ENCODE data around the gene ZACN.
A peak's percentile ranks its signal among the peaks of the same experiment; 100 is the strongest.

ZACN gene

DNA sequence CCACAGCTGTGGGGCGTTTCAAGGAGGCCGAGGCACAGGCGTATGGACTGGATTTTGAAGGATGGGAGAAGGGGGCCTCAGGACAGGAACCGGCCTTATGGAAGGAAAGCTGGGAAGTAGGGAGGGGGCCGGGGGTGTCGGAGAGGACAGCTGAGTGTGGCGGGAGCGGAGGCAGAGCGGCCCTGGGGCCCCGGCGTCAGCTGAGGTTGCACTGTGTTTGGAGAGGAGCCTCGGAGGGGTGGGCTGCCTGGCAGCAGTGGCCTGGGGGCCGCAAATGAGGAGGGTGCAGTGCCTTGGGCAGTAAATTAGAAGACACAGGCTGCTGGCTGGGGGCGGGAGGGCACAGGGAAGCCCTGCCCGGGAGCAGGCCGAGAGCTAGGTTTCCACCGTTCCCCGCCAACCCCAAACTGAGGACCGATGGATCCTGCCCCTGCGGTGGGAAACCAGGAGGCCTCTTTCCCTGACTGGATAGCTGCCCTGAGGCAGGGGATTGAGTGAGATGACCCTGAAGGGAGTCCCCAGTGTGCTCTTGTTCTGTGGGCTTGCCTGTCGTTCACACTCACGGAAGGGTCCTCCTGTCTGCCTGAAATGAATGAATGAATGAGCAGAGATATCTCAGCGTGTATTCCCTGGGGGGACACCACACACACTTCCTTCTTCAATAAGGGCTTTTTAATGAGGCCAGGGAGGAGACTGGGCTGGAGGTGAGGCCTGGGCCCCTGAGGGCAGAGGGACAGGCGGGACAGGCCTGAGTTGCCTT, 43.6 kb downstream of the ZACN start:
- Histone ChIP-seq H3K27me3 (ENCODE audit: control insufficient read depth, insufficient read depth, low read length) (peaks cover 4% of the 10 kb centered on the region), H3K4me3 (ENCODE audit: low read depth, low read length) (no peak overlapping the region), H3K9ac (ENCODE audit: low read depth, low read length) (no peak overlapping the region), H3K36me3 (ENCODE audit: control insufficient read depth, insufficient read depth, low read length) (no peaks in the 10 kb centered on the region), H3K9me3 (ENCODE audit: control insufficient read depth, insufficient read depth, low read length) (no peaks in the 10 kb centered on the region), H3K4me1 (ENCODE audit: control insufficient read depth, insufficient read depth, low read length) (peaks cover 7% of the 10 kb centered on the region)

DNA sequence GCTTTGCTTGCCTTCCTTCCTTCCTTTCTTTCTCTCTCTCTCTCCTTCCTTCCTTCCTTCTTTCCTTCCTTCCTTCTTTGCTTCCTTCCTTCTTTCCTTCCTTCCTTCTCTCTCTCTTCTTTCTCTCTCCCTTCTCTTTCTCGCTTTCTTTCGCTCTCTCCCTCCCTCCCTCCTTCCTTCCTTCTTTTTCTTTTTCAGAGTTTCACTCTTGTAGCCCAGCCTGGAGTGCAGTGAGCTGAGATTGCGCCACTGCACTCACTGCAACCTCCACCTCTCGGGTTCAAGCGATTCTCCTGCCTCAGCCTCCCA, 44.2 kb downstream of the ZACN start:
- no peaks in the 10 kb centered on the region for H3K36me3 ChIP-seq (ENCODE audit: control insufficient read depth, insufficient read depth, low read length)
- no peaks in the 10 kb centered on the region for H3K9me3 ChIP-seq (ENCODE audit: control insufficient read depth, insufficient read depth, low read length)
- H3K4me1 ChIP-seq (ENCODE audit: control insufficient read depth, insufficient read depth, low read length) = peaks cover 7% of the 10 kb centered on the region
- H3K27me3 ChIP-seq (ENCODE audit: control insufficient read depth, insufficient read depth, low read length) = peaks cover 4% of the 10 kb centered on the region
- no peak overlapping the region for H3K9ac ChIP-seq (ENCODE audit: low read depth, low read length)
- no peak overlapping the region for H3K4me3 ChIP-seq (ENCODE audit: low read depth, low read length)

DNA sequence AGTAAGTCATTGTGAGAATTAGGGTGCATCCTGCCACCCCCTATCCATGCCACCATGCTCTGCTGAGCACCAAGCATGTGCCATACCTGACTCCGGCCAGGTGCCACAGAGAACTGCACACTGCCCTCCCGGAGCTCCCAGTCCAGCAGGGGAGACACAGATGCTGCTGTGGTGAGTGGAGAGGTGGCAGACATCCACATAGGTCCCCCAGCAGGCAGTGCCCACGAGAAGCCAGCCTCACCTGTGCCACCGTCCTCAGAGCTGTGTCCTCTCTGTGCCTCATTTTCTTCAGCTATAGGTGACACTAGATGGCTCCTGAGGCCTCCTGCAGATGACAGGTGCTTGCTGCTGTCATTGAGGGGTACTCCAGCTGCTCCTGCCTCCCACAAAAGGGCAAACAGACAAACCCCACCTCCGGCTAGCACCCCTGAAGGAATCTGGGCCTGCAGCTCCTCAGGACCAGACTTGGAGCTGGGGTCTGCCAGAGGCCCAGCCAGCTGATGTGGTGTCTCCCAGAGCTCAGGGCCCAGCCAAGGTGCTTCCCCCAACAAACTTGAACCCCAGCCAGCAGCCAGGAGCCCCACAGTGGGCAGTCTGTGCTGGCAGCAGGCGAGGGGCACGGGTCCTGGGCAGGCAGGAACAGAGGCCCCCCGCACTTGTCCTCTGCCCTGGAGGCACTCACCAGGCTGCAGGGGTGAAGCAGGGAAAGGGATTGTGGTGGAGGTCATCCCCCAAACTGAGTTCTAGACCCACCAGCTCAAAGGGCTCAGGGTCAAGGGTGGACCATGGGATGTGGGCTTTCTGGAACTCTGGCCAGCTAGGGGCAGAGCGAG, 45.0 kb downstream of the ZACN start:
- Histone ChIP-seq H3K27me3 (ENCODE audit: control insufficient read depth, insufficient read depth, low read length) (peaks cover 4% of the 10 kb centered on the region), H3K4me3 (ENCODE audit: low read depth, low read length) (no peak overlapping the region), H3K4me1 (ENCODE audit: control insufficient read depth, insufficient read depth, low read length) (peaks cover 7% of the 10 kb centered on the region), H3K36me3 (ENCODE audit: control insufficient read depth, insufficient read depth, low read length) (no peaks in the 10 kb centered on the region), H3K9ac (ENCODE audit: low read depth, low read length) (no peak overlapping the region), H3K9me3 (ENCODE audit: control insufficient read depth, insufficient read depth, low read length) (no peaks in the 10 kb centered on the region)

DNA sequence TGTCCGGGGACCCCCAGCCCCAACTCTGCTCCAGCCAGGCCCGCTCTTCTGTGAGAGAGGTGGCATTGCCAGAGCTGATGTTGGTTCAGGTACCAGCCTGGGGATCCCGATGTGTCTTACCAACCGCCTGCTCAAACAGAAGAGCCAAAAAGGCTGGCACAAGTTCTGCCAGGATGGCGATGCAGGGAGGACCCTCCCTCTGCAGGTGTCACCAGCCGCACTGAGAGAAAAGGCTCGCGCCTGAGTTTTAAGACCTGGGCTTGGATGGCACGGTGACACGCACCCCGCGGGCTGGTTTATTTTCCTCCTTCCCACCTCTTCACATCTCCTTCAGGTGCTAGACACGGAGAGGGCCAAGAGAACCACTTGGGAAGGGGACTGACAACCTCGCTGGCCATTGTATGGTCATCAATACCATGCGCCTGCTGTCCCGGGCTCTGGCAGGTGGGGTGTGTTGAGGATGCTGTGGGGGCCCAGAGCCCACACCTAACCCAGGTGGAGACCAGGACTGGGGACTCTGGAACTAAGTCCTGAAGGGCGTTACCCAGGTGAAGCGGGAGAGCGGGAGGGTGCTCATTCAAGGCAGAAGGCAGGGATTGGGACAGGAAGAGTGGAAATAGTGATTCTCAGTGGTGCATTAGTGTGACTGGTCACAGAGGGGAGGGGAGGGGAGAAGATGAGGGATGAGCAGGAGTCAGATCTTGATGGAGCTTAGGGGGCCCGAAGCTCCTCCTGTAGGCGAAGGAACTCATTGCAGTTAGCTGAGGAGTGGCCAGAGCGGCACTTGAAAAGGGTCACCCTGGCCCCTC, 45.8 kb downstream of the ZACN start:
- Histone ChIP-seq H3K9me3 (ENCODE audit: control insufficient read depth, insufficient read depth, low read length) (no peaks in the 10 kb centered on the region), H3K9ac (ENCODE audit: low read depth, low read length) (no peak overlapping the region), H3K4me3 (ENCODE audit: low read depth, low read length) (no peak overlapping the region), H3K27me3 (ENCODE audit: control insufficient read depth, insufficient read depth, low read length) (peaks cover 4% of the 10 kb centered on the region), H3K4me1 (ENCODE audit: control insufficient read depth, insufficient read depth, low read length) (peaks cover 7% of the 10 kb centered on the region), H3K36me3 (ENCODE audit: control insufficient read depth, insufficient read depth, low read length) (no peaks in the 10 kb centered on the region)

DNA sequence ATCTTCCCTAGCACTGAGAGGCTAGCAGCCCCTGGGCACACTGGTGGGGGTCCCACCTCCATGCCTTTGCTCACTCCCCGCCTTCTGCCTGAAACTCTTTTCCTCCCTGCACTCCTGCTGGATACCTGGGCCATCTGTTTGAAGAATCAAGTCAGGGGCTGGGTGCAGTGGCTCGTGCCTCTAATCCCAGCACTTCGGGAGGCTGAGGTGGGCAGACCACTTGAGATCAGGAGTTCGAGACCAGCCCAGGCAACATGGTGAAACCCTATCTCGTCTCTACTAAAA, 46.4 kb downstream of the ZACN start:
- no peak overlapping the region for H3K9ac ChIP-seq (ENCODE audit: low read depth, low read length)
- peaks cover 7% of the 10 kb centered on the region for H3K4me1 ChIP-seq (ENCODE audit: control insufficient read depth, insufficient read depth, low read length)
- H3K9me3 ChIP-seq (ENCODE audit: control insufficient read depth, insufficient read depth, low read length) = no peaks in the 10 kb centered on the region
- no peak overlapping the region for H3K4me3 ChIP-seq (ENCODE audit: low read depth, low read length)
- no peaks in the 10 kb centered on the region for H3K36me3 ChIP-seq (ENCODE audit: control insufficient read depth, insufficient read depth, low read length)
- peaks cover 8% of the 10 kb centered on the region for H3K27me3 ChIP-seq (ENCODE audit: control insufficient read depth, insufficient read depth, low read length)

DNA sequence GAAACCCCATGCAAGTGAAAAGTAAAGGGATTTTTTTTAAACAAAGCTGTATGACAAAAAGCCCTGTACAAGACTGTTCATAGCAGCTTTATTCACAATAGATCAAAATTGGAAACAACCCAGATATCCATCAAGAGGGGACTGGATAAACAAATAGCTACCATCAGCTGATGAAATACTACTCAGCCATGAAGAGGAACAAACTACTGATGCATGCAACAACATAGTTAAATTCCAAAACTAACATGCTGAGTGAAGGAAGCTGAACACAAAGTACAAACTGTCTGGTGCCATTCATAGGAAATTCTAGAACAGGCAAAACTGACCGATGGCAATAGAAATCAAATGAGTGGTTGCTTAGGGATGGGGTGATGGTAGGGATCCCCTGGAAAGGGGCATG, 46.9 kb downstream of the ZACN start:
- Histone ChIP-seq H3K27me3 (ENCODE audit: control insufficient read depth, insufficient read depth, low read length) (peaks cover 13% of the 10 kb centered on the region), H3K4me1 (ENCODE audit: control insufficient read depth, insufficient read depth, low read length) (peaks cover 7% of the 10 kb centered on the region), H3K9ac (ENCODE audit: low read depth, low read length) (no peak overlapping the region), H3K4me3 (ENCODE audit: low read depth, low read length) (no peak overlapping the region), H3K36me3 (ENCODE audit: control insufficient read depth, insufficient read depth, low read length) (no peaks in the 10 kb centered on the region), H3K9me3 (ENCODE audit: control insufficient read depth, insufficient read depth, low read length) (no peaks in the 10 kb centered on the region)

DNA sequence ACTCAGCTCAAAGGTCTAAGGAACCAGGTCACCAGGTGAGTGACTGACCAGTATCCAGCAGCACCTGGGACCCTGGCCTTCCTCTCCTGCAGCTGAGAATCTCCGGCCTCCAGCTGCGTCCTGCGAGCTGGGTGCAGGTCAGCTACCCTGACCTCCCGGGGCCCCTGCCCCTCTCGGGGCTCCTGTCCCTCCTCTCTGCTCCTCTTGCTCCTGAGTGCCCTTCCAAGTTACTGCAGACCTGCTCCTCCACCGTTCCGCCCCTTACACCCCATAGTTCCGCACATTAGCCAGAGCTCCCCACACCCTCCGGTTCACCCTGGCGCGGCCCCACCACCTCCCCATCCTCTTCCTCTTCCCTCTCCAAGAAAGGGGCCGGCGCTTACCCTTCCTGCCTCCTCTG, 51.5 kb downstream of the ZACN start:
- Histone ChIP-seq H3K36me3 (ENCODE audit: control insufficient read depth, insufficient read depth, low read length) (no peaks in the 10 kb centered on the region), H3K4me3 (ENCODE audit: low read depth, low read length) (peak overlapping the region; percentile 37), H3K4me1 (ENCODE audit: control insufficient read depth, insufficient read depth, low read length) (peaks cover 22% of the 10 kb centered on the region), H3K9ac (ENCODE audit: low read depth, low read length) (no peak overlapping the region), H3K9me3 (ENCODE audit: control insufficient read depth, insufficient read depth, low read length) (no peaks in the 10 kb centered on the region), H3K27me3 (ENCODE audit: control insufficient read depth, insufficient read depth, low read length) (peaks cover 28% of the 10 kb centered on the region)

DNA sequence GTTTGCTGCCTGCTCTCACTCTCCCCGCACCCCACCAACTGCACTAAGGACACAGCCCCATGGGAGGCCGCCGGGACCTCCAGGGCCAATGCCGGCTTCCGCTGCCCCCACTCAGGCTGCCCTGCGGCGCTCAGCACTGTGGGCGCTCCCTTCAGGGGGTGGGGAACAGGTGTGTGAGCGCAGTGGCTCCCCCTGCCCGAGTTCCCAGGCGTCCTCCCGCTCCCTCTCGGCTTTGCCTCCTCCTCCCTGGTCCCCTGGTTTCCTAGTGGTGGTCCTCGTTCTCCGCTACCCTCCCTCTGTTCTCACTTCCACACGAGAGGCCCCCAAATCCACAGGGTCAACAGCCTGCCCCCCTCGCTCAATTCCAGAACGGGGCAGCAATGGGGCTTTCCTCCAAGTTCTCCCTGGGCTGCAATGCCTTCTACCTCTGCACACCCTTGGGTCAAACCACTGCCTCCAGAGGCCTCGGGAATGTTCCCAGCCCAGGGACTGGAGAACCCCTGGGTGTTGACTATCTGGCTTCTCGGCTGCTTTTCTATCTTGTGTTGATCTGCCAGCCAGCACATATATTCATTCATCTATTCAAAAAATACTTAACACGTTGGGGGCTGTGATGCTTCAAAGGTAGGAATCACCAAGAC, 52.2 kb downstream of the ZACN start:
- H3K4me1 ChIP-seq (ENCODE audit: control insufficient read depth, insufficient read depth, low read length) = peaks cover 22% of the 10 kb centered on the region
- H3K4me3 ChIP-seq (ENCODE audit: low read depth, low read length) = peak overlapping the region; percentile 45

DNA sequence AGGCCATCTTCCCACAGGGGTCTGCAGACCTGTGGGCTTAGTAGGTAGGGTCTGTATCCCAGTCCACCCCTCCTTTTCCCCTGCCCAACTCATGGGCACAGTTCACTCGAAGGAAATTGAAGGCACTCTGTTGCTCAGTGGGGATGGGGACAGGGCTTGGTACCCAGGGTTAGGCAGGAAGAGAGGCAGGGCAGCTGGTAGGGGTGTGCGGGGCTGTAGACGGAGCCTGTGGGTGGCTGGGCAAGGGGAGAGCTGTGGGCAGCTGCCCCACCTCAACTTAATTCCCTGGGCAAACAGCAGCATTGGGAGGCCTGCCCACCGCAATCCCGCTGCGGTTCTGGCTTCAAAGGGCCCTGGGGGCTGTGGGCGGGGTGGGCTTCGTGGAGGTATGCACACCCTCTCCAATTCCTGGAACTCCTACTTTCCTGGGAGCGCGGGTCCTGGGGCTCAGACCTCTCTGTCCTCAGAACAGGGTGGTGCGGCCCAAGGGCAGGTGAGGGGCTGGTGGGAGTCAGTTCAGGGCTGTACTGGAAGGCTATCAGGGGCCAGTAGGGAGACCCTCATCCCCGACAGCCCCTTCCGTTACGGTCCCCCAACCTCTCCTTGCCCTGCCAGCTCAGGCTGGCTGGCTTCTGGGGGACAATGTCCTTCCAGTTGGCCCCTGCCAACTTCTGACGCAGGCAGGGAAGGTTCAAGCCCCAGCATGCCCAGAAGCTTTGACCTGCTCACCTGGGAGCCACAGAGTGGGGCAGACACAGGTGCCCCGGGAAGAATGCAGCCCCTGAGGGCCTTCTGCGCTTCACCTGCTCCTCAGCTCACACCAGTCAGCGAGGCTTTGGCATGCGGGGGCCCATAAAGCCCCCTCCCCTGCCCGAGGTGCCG, 53.0 kb downstream of the ZACN start:
- Histone ChIP-seq H3K27me3 (ENCODE audit: control insufficient read depth, insufficient read depth, low read length) (peaks cover 34% of the 10 kb centered on the region), H3K4me3 (ENCODE audit: low read depth, low read length) (peak overlapping the region; percentile 45), H3K4me1 (ENCODE audit: control insufficient read depth, insufficient read depth, low read length) (peaks cover 23% of the 10 kb centered on the region)

More for the DNA sequence above, 52.2 kb downstream of the ZACN start:
- Histone ChIP-seq H3K9me3 (ENCODE audit: control insufficient read depth, insufficient read depth, low read length) (no peaks in the 10 kb centered on the region), H3K9ac (ENCODE audit: low read depth, low read length) (no peak overlapping the region), H3K27me3 (ENCODE audit: control insufficient read depth, insufficient read depth, low read length) (peaks cover 34% of the 10 kb centered on the region), H3K36me3 (ENCODE audit: control insufficient read depth, insufficient read depth, low read length) (no peaks in the 10 kb centered on the region)

More for the DNA sequence above, 53.0 kb downstream of the ZACN start:
- no peaks in the 10 kb centered on the region for H3K36me3 ChIP-seq (ENCODE audit: control insufficient read depth, insufficient read depth, low read length)
- H3K9me3 ChIP-seq (ENCODE audit: control insufficient read depth, insufficient read depth, low read length) = no peaks in the 10 kb centered on the region
- H3K9ac ChIP-seq (ENCODE audit: low read depth, low read length) = no peak overlapping the region

All from iPS-15b (cell line).